Fibroblast of peridontal ligament (primary cell): ENCODE results near the gene KCNQ1.
"Not testable (repeated sequence)": the region's sequence is repeated elsewhere in the genome, so short reads cannot be mapped to it uniquely, and the experiment has no call there.

Experiments
- DNase-seq: peaks from one replicate; pipeline ENCODE4 v3.0.0-alpha.2; 2010; ENCODE audit errors: extremely low read depth

KCNQ1 gene

GRCh38 chr11:2472428-2473186 is 27.8 kb downstream of the KCNQ1 start:
- DNase-seq: no peak

GRCh38 chr11:2473361-2474058 is 28.7 kb downstream of the KCNQ1 start:
- DNase-seq: no peak

- no peak for DNase-seq
Measured at GRCh38 chr11:2474059-2474901, 29.5 kb downstream of the KCNQ1 start.

GRCh38 chr11:2475136-2475918 is 30.5 kb downstream of the KCNQ1 start:
- DNase-seq: no peak

- DNase-seq: no peak
Measured at GRCh38 chr11:2477254-2477653, 32.4 kb downstream of the KCNQ1 start.

GRCh38 chr11:2477936-2478335 is 33.1 kb downstream of the KCNQ1 start:
- no peak for DNase-seq

- not testable (repeated sequence) for DNase-seq
Measured at GRCh38 chr11:2480067-2480873, 35.5 kb downstream of the KCNQ1 start.

GRCh38 chr11:2480874-2481220 is 36.0 kb downstream of the KCNQ1 start:
- DNase-seq: no peak

GRCh38 chr11:2481253-2481652 is 36.4 kb downstream of the KCNQ1 start:
- no peak for DNase-seq

- no peak for DNase-seq
Measured at GRCh38 chr11:2482204-2482603, 37.4 kb downstream of the KCNQ1 start.

GRCh38 chr11:2482745-2483144 is 37.9 kb downstream of the KCNQ1 start:
- DNase-seq: no peak

GRCh38 chr11:2483426-2483825 is 38.6 kb downstream of the KCNQ1 start:
- no peak for DNase-seq

- DNase-seq: no peak
Measured at GRCh38 chr11:2484576-2485125, 39.8 kb downstream of the KCNQ1 start.

- DNase-seq: peak; percentile 2
Measured at GRCh38 chr11:2488004-2488403, 43.2 kb downstream of the KCNQ1 start.

- DNase-seq: no peak
Measured at GRCh38 chr11:2489083-2489482, 44.3 kb downstream of the KCNQ1 start.

GRCh38 chr11:2497951-2498350 is 53.1 kb downstream of the KCNQ1 start:
- not testable (repeated sequence) for DNase-seq

- no peak for DNase-seq
Measured at GRCh38 chr11:2498750-2499149, 53.9 kb downstream of the KCNQ1 start.

- no peak for DNase-seq
Measured at GRCh38 chr11:2507212-2507901, 62.5 kb downstream of the KCNQ1 start.

- no peak for DNase-seq
Measured at GRCh38 chr11:2507945-2508749, 63.3 kb downstream of the KCNQ1 start.
